PC-9 (cell line): ENCODE results near the gene RFXAP. TPM values are rescaled to one million over a fixed set of nuclear protein-coding genes. Genes with fewer than 3 reads are reported as not detected.

ENCODE experiments used
- Bru-seq: library from RNA; stranded (reverse); fragments of 400-500 nt; gene quantifications from one replicate; lab custom pipeline; 2021; lab: Mats Ljungman, UMichigan
- BruChase-seq, 2 experiments: library from RNA; stranded (reverse); fragments of 400-500 nt; gene quantifications; one replicate each; lab custom pipeline; 2021; lab: Mats Ljungman, UMichigan
- BruUV-seq: library from RNA; stranded (reverse); fragments of 400-500 nt; replicated peaks from 2 replicates; lab custom pipeline; 2021; lab: Mats Ljungman, UMichigan
- CTCF ChIA-PET: fragments of 300-600 bp; sonication (Branson Sonifier 250); formaldehyde crosslinking; loops from one replicate; lab custom pipeline; 2022; ENCODE audit warnings: antibody characterized with exemption; lab: Charles Lee
- POLR2A ChIA-PET: fragments of 300-600 bp; sonication (Branson Sonifier 250); formaldehyde crosslinking; loops from one replicate; lab custom pipeline; 2022; ENCODE audit warnings: antibody characterized with exemption; ENCODE audit not compliant: unreplicated experiment; lab: Charles Lee
- DNase-seq, 2 experiments: peaks; one replicate each; pipeline versions ENCODE4 v3.0.0 to v3.0.0-alpha.2; 2015 to 2022; ENCODE audit warnings: mixed read lengths in 1 of 2
- H2AFZ ChIP-seq: fragments of 200-600 bp; sonication (generic); 2 replicates; pipeline ENCODE4 v1.8.1; 2017; ENCODE audit warnings: antibody characterized with exemption
- H3F3A ChIP-seq: fragments of 200-600 bp; sonication (generic); 2 replicates; pipeline ENCODE4 v1.8.1; 2017; ENCODE audit warnings: antibody characterized with exemption, mild to moderate bottlenecking, low read depth; ENCODE audit not compliant: insufficient read depth
- H3K27ac ChIP-seq: fragments of 200-600 bp; sonication (generic); 2 replicates; pipeline ENCODE4 v1.6.1; 2016; ENCODE audit warnings: mixed run types
- H3K27me3 ChIP-seq: fragments of 200-600 bp; sonication (generic); 2 replicates; pipeline ENCODE4 v1.6.1; 2016; ENCODE audit warnings: low read depth, mixed run types; ENCODE audit not compliant: insufficient read depth
- H3K36me3 ChIP-seq: fragments of 200-600 bp; sonication (generic); 2 replicates; pipeline ENCODE4 v1.6.1; 2016; ENCODE audit warnings: low read depth, mixed run types
- H3K4me1 ChIP-seq: fragments of 200-600 bp; sonication (generic); replicated peaks from 2 replicates; pipeline ENCODE4 v1.6.1; 2016; ENCODE audit warnings: mixed run types; ENCODE audit not compliant: insufficient read depth
- H3K4me2 ChIP-seq: fragments of 200-600 bp; sonication (generic); 2 replicates; pipeline ENCODE4 v1.6.1; 2017; ENCODE audit warnings: mixed run types
- H3K4me3 ChIP-seq: fragments of 200-600 bp; sonication (generic); 2 replicates; pipeline ENCODE4 v1.6.1; 2016; ENCODE audit warnings: mixed run types
- H3K79me2 ChIP-seq: fragments of 200-600 bp; sonication (generic); 2 replicates; pipeline ENCODE4 v1.6.1; 2017; ENCODE audit warnings: low read depth, mixed run types
- H3K9me2 ChIP-seq: fragments of 200-600 bp; sonication (generic); 2 replicates; pipeline ENCODE4 v1.8.1; 2017; ENCODE audit warnings: mild to moderate bottlenecking; ENCODE audit not compliant: insufficient read depth
- H3K9me3 ChIP-seq: fragments of 200-600 bp; sonication (generic); 2 replicates; pipeline ENCODE4 v1.8.1; 2016; ENCODE audit warnings: low read depth; ENCODE audit not compliant: insufficient read depth
- H4K20me1 ChIP-seq: fragments of 200-600 bp; sonication (generic); 2 replicates; pipeline ENCODE4 v1.8.1; 2017; ENCODE audit not compliant: insufficient read depth
- CTCF ChIP-seq: fragments of 200-600 bp; sonication (generic); conservative IDR thresholded peaks from 2 replicates; pipeline ENCODE4 v1.6.1; 2017; ENCODE audit warnings: mixed run types, antibody characterized with exemption, mild to moderate bottlenecking, moderate library complexity
- EZH2 ChIP-seq: fragments of 200-600 bp; sonication (generic); IDR thresholded peaks from 2 replicates; pipeline ENCODE4 v1.8.0; 2017; ENCODE audit warnings: antibody characterized with exemption, low read depth
- intact Hi-C: fragments of 100-400 bp; cut with micrococcal nuclease; formaldehyde crosslinking; loops from one replicate; pipeline ENCODE4 v1.10.0; 2022; ENCODE audit not compliant: unreplicated experiment
- long read RNA-seq: library from polyadenylated mRNA; stranded (forward); transcript quantifications from one replicate; pipeline ENCODE4 v2.0.0, GENCODE V29; 2022
- total RNA-seq: library from RNA; stranded (reverse); gene quantifications from 2 replicates; pipeline ENCODE4 v1.2.3, GENCODE V29; 2021

The RFXAP gene
- 3.9 and 5.6 TPM in 2 replicates for total RNA-seq
- Bru-seq, nascent RNA, result percentile 61 among the genes with signal in this experiment
- BruChase-seq, experiment 1, labeled RNA remaining after a 2-hour chase, result percentile 77 among the genes with signal in this experiment
- percentile 54 among the genes with signal in this experiment for BruChase-seq, experiment 2, labeled RNA remaining after a 6-hour chase
- long read RNA-seq, partial matches to known transcripts, result 0 of 6 reads
- long read RNA-seq, other reads (novel, unspliced or antisense), result 2 of 6 reads

- Histone ChIP-seq H3K9me3 (no peaks in the 10 kb centered on the region), H3K4me3 (peak within 1 kb of the TSS; percentile 90), H3K27me3 (no peaks in the 10 kb centered on the region), H3K79me2 (peaks cover 27% of the 10 kb centered on the region), H3K4me2 (peak within 1 kb of the TSS; percentile 81), H4K20me1 (no peaks in the 10 kb centered on the region), H3K27ac (no peak within 1 kb of the TSS), H3K9me2 (no peaks in the 10 kb centered on the region), H3K4me1 (peaks cover 16% of the 10 kb centered on the region), H2AFZ (peak within 1 kb of the TSS; percentile 91), H3F3A (no peaks in the 10 kb centered on the region), H3K36me3 (no peaks in the 10 kb centered on the region)
- TF ChIP-seq EZH2 (no peak), CTCF (no peak)
- ChIA-PET CTCF (no interaction called here), POLR2A (no interaction called here)
- intact Hi-C loops, result loop anchor here (1.0 kb wide), 2 partner anchors 57 to 83 kb away; no protein-coding TSS in a partner anchor
- no TSS peak for BruUV-seq
- DNase-seq, result peak; percentile 61 to 80
Observed at GRCh38 chr13:36818804-36819738, at the start of gene RFXAP. Gene RFXAP (plus strand): TSS chr13:36819222. CDS start chr13:36819358, 136 bp downstream.

- H3K9me3 ChIP-seq, result peaks cover 17% of the 10 kb centered on the region
- H3K4me3 ChIP-seq, result no peak overlapping the region
- no peaks in the 10 kb centered on the region for H3K9me2 ChIP-seq
- no peak overlapping the region for H3K27ac ChIP-seq
- CTCF ChIA-PET, result no interaction called here
- H3K79me2 ChIP-seq, result no peaks in the 10 kb centered on the region
- H3K36me3 ChIP-seq, result no peaks in the 10 kb centered on the region
- intact Hi-C loops, result no loop called here
- H3F3A ChIP-seq, result peaks cover 13% of the 10 kb centered on the region; the same call in 1 of the 2 replicates
- H3K27me3 ChIP-seq, result no peaks in the 10 kb centered on the region
- H2AFZ ChIP-seq, result no peak overlapping the region
- H4K20me1 ChIP-seq, result no peaks in the 10 kb centered on the region
- BruUV-seq, result no TSS peak
- POLR2A ChIA-PET, result no interaction called here
- TF ChIP-seq EZH2, result no peak
- TF ChIP-seq CTCF, result no peak
- H3K4me1 ChIP-seq, result peaks cover 30% of the 10 kb centered on the region
- H3K4me2 ChIP-seq, result no peak overlapping the region
- no peak for DNase-seq
Observed at GRCh38 chr13:36769545-36769944, 49.5 kb upstream of the RFXAP start.

- no TSS peak for BruUV-seq
- ChIA-PET CTCF (no interaction called here), POLR2A (no interaction called here)
- Histone ChIP-seq H3K27me3 (no peaks in the 10 kb centered on the region), H3K4me3 (no peak overlapping the region), H3K4me2 (no peak overlapping the region), H2AFZ (no peak overlapping the region), H3K27ac (no peak overlapping the region), H4K20me1 (no peaks in the 10 kb centered on the region), H3K79me2 (no peaks in the 10 kb centered on the region), H3K36me3 (no peaks in the 10 kb centered on the region), H3K4me1 (peaks cover 21% of the 10 kb centered on the region), H3K9me2 (no peaks in the 10 kb centered on the region), H3K9me3 (peaks cover 17% of the 10 kb centered on the region), H3F3A (peaks cover 13% of the 10 kb centered on the region; the same call in 1 of the 2 replicates)
- TF ChIP-seq EZH2, result no peak
- TF ChIP-seq CTCF, result no peak
- intact Hi-C loops, result no loop called here
- DNase-seq, result no peak
Observed at GRCh38 chr13:36770741-36771140, 48.3 kb upstream of the RFXAP start.
